HG02678 (cell line): ENCODE measurements around the gene PHF10.
A peak's percentile ranks its signal among the peaks of the same experiment; 100 is the strongest.
"Not testable (repeated sequence)": the region's sequence is repeated elsewhere in the genome, so short reads cannot be mapped to it uniquely, and the experiment has no call there.

ENCODE experiments used
- ATAC-seq: cut with Tn5 transposase; IDR thresholded peaks from one replicate; pipeline ENCODE4 v1.9.1; 2021; ENCODE audit warnings: mild to moderate bottlenecking, moderate library complexity; ENCODE audit not compliant: unreplicated experiment

PHF10 gene

DNA sequence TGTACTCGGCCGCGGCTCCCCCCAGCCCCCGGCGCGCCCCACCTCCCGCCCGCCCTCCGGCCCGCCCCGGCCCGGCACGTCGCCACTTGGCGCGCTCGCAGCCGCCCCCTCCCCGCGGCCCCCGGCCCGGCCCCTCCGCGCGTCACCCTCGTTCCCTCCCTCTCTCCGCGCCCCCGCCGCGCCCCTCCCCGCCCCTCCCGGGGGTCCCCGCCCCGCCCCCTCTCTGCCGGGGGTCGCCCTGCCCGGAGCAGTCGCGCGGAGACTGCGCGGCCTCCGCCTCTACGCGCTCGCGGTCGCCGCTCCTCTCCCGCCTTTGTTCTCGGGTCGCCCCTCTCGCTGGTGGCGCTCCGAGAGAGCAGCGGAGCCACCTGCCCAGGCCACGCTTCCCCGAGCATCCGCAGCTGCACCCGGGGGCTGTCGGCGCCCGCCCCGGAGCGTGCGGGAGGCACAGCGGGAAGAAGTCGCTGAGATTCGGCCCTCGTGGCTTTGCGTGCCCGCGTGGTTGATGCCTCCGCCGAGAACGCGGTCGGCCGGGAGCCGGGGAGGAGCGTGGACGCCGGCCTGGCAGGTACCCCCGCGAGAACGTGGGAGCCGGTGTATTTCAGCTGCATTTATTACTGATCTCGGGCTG, at the start of gene PHF10:
Gene PHF10 (minus strand): TSS at position 7 of the 631 bp plus-strand sequence. CDS start 569 bp downstream, outside the sequence.
- peak; percentile 45 for ATAC-seq

DNA sequence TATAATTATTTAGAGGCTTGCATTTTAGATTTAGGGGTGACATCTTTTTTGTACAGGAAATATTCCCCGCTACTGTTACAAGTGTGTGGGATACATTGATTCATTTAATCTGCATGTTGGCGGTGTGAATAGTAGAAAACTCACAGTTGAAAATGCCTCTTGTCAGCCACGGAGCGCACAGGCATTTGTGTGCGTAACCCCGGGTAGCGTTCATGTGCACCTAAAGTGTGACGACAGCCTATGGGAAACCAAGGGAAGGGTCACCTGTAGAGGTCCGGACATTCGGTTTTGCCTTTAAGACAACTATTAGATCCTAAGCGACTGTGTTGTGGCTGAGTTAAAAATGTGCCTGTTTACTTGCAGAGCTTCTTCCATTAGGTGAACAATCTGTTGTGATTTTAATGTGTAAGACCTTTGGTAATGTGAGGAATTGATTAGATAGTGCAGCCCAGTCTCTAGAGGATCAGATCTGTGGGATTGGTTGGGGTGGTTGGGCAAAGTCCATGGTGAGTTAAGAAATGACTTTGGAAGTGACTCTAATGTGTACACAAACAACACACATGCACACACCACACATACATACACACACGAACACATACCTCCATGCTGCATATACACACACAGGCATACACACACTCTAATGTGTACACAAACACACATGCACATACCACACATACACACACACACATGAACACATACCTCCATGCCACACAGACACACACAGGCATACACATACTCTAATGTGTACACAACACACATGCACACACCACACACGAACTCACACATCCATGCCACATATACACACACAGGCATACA, 42.8 kb upstream of the PHF10 start:
- ATAC-seq: no peak

- ATAC-seq: no peak
Observed at GRCh38 chr6:169766232-169766631, 41.9 kb upstream of the PHF10 start.

GRCh38 chr6:169765789-169766188, 41.5 kb upstream of the PHF10 start:
- ATAC-seq: not testable (repeated sequence)

GRCh38 chr6:169763881-169764280, 39.6 kb upstream of the PHF10 start:
- no peak for ATAC-seq

- ATAC-seq: no peak
Observed at GRCh38 chr6:169763308-169763707, 39.0 kb upstream of the PHF10 start.

DNA sequence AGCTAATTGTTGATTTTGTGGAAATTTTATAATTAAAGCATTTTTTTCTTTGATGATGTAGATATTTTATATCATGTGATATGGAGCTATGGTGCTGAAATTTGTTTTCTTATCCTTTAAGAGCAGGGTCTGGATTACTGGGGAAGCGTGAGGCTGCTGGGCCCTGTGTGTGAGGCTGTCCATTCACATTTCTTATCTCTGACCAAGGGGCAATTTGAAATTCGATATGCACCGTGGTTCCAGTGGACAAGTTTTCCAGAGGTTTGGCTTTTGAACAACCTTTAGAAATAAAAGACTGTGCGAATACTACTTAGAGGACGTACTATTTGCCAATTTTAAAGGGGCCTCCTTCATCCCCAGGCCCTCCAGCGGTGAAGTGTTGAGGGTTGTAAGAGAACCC, 30.9 kb upstream of the PHF10 start:
- ATAC-seq: no peak

DNA sequence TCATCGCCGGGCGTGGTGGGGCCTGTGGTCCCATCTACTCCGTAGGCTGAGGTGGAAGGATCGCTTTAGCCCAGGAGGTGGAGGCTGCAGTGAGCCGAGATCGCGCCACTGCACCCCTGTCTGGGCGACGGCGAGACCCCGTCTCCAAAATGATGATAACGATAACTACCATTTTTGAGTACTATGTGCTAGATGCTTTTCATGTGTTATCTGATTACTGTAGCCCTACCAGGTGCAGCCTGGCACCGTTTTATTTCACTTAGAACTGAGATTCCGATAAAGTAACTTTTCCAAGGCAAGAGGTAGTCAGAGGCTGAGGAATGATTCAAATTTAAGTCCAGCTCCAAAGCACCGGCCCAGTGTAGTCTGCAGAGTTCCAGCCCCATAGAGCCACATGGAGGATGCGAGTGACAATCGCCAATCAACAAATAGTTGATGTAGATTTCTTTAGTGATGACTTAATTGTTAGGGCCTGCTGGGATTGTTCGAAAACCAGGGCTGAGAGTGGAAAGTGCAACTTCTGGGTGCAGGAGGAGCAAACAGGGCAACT, 27.8 kb upstream of the PHF10 start:
- ATAC-seq: no peak

DNA sequence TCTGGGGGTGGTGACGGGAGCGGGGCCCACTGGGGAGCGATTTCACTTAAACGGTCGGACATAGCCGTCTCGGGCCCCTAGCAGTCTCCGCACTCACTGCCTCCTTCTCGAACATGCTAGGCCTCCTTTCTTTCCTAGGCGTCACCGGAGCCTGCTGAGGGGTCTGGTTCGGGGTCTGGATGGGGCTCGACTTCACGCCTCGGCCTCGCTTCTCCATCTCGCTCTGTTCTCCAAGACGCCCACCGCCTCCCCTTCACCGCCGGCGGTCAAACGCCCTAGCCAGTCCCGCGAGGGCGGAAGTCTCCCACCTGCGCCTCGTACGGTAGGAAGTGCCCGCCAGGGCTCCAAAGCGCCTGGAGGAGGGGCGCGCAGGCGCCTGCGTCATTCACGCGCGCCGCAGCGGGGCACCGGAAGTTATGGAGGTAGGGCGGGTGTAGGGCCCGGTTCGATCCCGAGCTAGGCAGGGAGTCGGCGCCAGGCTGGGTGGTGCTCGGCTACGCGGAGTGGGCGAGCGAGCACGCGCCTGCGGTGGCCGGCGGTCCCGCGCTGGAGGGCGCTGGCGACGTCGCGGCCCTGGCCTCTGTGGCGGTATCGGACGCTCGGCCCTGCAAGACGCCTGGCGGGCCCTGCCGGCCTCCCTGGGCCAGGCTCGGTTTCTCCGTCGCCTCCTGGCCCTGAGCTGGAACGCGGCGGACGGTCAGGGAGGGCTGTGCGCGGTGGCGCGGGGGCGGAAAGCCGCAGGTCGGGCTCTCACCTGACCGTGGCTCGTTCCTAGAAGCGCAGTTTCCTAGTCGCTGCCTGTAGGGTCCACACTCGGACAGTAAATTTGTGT, 27.2 kb upstream of the PHF10 start, which contains the start of the genes DYNLT2 and ERMARD:
Gene DYNLT2 (minus strand): TSS at position 331 of the 832 bp plus-strand sequence. CDS start 114 bp downstream, at position 217.
Gene ERMARD (plus strand): TSS at position 381 of the 832 bp plus-strand sequence. CDS start 36 bp downstream, at position 417.
- ATAC-seq: peak; percentile 92

- ATAC-seq: no peak
Observed at GRCh38 chr6:169746556-169746955, 22.3 kb upstream of the PHF10 start.

- no peak for ATAC-seq
Observed at GRCh38 chr6:169745405-169745804, 21.1 kb upstream of the PHF10 start.

DNA sequence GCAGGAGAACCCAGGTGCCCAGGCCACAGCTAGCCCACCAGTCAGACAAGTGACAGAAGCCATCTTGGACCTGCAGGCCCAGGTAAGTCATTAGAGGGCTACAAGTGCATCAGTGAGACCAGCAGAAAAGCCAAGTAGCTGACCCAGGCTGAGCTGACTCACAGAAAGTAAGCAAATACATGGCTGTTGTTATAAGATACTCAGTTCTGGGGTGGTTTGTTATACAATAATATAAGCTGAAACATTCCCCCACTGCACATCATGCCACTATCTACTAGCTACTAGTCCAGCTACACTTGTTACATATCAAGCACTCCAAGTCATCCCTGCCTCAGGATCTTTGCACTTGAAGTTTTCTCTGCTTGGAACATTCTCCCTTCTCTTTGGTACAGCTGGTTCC, 17.0 kb upstream of the PHF10 start:
- ATAC-seq: no peak

GRCh38 chr6:169738976-169739529, 14.8 kb upstream of the PHF10 start:
- no peak for ATAC-seq

DNA sequence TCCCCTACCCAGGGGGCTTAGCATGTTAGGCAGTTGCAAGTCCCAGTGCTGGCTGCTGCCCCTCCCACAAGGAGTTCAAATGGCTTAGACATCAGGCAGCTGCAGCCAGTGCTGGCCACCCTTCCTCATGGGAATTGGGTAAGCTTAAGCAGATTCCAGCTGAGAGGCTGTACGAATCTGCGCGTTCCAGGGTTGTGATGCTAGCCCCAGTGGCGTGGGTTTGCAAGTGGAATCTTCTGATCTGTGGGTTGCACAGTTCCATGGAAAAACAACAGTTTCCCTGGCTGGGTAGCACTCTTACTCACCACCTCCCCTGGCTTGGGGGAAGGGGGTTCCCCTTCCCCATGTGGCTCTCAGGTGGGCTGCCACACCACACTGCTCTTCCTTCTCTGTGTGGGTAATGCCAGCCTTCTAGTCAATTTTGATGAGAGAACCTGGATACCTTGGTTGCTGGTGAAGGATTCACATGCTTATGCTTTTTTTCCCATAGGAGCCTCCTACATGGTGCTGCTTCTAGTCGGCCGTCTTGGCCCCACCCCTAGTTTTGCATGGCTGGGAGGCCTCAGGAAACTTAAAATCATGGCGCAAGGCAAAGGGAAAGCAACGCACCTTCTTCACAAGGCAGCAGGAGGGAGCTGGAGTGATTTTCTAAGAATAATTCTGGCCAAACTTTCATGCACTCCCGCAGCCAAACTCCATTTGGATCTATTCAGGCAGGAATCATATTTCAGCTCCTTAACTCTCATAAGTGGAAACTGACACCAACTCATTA, 14.1 kb upstream of the PHF10 start:
- ATAC-seq: no peak

DNA sequence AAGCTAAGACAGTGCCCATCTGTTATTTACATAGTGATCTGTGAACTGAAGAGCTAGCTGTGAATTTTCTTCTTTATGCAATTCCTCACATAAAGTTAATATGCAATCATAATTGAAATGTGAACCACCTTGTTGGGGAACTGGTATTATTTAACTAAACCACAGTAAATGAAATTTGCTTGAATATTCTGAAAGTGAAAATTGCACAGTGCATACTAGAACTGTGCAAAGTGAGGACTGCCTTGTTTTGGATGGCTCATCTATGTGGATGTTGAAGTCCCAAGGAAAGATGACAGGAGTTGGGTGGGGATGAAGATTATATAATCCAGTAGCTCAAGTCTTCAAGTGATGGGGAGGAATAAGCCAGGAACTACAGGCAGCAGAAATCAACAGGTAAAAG, 5.7 kb upstream of the PHF10 start:
- ATAC-seq: no peak

DNA sequence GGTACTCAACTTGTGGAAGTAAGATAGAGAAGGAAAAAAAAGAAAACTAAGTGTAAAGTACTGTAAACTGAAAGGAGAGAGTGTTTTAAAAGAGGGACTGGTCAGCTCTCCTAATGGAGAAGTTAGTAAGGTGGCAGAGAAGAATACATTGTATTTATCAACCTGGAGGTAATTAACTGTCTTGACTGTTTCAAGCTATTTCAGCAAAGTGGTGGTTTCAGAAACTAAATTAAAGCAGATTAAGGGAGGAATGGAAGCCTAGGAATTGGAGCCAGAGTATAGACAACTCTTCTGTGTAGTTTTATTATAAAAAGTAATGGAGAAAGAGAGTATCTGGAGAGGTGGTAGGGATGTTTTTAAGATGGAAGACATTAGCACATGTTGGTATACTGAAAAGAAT, 2.7 kb upstream of the PHF10 start:
- no peak for ATAC-seq

DNA sequence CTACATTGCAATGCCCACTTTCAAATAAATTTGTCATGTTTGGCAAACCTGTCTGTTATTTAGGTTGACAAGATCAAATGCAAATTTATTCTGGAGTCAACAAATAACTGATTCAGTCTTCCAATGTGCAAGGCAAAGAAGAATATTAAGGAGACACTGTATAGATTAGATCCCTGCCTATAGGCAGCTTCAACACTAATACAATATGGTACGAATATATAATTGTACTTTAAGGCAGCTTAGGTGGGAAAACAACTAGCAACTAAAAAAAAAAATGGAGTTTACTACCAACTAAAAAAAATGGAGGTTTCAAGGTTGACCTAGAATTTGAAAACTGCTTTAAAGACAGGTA, 1.7 kb upstream of the PHF10 start:
- ATAC-seq: no peak

DNA sequence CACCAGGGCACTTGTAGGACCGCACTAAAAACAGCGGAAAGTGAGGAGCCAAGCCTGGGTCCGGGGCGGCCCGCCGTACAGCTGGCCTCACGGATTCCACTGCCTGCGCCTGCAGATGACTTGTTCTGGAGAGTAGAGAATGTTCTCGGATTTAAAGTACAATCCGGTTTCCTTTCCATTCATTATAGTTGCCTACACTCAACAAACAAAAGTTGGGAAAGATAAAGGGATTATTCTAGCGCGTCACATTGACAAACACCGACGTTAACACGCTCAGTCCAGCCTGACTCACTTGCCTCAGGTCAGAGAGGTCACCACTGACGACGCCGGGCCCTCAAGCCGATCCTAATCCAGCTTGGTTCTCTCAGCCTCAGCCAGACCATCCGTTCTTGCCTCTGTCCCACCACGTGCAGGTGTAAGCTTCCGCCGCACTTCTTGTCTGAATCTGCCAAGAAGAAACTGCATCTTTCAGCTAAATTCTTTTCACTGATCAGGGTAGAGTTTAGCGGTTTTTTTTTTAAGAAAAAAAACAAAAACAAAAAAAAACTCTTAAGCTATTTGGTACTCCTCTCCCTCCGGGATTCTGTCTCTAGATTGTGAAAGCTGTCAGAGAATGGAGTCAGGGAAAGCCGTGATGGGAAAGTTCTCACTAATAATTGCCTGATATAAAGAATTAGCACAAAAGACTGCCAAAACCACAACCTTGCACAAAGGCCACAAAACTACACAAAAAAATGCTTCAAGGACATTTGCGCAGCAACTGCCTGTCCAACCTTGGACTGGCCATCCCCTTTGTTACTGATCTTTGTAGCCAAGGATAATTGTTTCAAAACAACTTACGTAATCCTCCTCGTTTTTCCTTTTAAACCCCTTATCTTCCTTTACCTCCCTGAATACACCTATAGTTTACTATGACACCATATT, 1.1 kb upstream of the PHF10 start:
- ATAC-seq: peak; percentile 8

DNA sequence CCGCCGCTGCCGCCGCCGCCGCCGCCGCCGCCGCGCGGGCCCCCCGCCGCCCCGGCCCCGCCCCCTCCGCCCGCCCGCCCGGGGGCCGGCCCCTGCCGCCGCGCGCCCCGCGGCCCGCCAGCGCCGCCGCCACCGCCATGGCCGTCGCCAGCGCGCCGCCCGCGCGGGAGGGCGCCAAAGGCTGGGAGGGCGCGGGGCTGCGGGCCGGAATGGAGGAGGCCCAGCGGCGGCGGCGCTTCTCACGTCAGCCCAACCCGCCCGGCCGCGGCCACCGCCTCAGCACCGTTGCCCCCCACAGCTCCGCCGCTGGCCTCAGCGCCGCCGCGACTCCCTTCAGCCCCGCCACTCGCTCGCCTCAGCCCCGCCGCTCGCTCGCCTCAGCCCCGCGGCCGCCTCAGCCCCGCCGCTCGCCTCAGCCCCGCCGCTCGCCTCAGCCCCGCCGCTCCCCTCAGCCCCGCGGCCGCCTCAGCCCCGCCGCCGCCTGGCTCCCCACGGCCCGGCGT, 258 bp downstream of the PHF10 start:
- peak; percentile 48 for ATAC-seq
